GM21576 (cell line): ENCODE data around the gene RNPC3.

Source experiments
- ATAC-seq: cut with Tn5 transposase; IDR thresholded peaks from one replicate; pipeline ENCODE4 v1.9.1; 2021; ENCODE audit warnings: mild to moderate bottlenecking, moderate library complexity; ENCODE audit not compliant: unreplicated experiment

Gene RNPC3

GRCh38 chr1:103525607-103526507 is at the start of gene RNPC3:
TSS of gene RNPC3 (plus strand) at chr1:103525699. CDS start at chr1:103526071, 372 bp downstream.
- peak; percentile 80 for ATAC-seq

GRCh38 chr1:103477101-103477500 is 48.4 kb upstream of the RNPC3 start:
- ATAC-seq, result no peak

- ATAC-seq, result no peak
Observed at GRCh38 chr1:103489935-103490334, 35.6 kb upstream of the RNPC3 start.

- no peak for ATAC-seq
Observed at GRCh38 chr1:103492003-103492625, 33.4 kb upstream of the RNPC3 start.

- no peak for ATAC-seq
Observed at GRCh38 chr1:103496014-103496635, 29.4 kb upstream of the RNPC3 start.

GRCh38 chr1:103497404-103497803 is 28.1 kb upstream of the RNPC3 start:
- ATAC-seq, result no peak

- ATAC-seq, result no peak
Observed at GRCh38 chr1:103509250-103509649, 16.2 kb upstream of the RNPC3 start.

- no peak for ATAC-seq
Observed at GRCh38 chr1:103513711-103514110, 11.8 kb upstream of the RNPC3 start.

- peak; percentile 76 for ATAC-seq
Observed at GRCh38 chr1:103514920-103515503, 10.5 kb upstream of the RNPC3 start.

GRCh38 chr1:103516283-103516682 is 9.2 kb upstream of the RNPC3 start:
- ATAC-seq, result no peak

- ATAC-seq, result no peak
Observed at GRCh38 chr1:103516693-103517092, 8.8 kb upstream of the RNPC3 start.

- ATAC-seq, result peak; percentile 87
Observed at GRCh38 chr1:103517380-103518047, 8.0 kb upstream of the RNPC3 start.

- ATAC-seq, result no peak
Observed at GRCh38 chr1:103520822-103521221, 4.7 kb upstream of the RNPC3 start.

- ATAC-seq, result no peak
Observed at GRCh38 chr1:103523346-103523745, 2.2 kb upstream of the RNPC3 start.

GRCh38 chr1:103525114-103525606 is 339 bp upstream of the RNPC3 start:
- ATAC-seq, result peak; percentile 49

GRCh38 chr1:103527331-103527730 is 1.8 kb downstream of the RNPC3 start:
- ATAC-seq, result no peak

GRCh38 chr1:103529746-103530145 is 4.2 kb downstream of the RNPC3 start:
- no peak for ATAC-seq

GRCh38 chr1:103538226-103538625 is 12.7 kb downstream of the RNPC3 start:
- ATAC-seq, result no peak

GRCh38 chr1:103541431-103541830 is 15.9 kb downstream of the RNPC3 start:
- ATAC-seq, result no peak

- no peak for ATAC-seq
Observed at GRCh38 chr1:103546496-103546895, 21.0 kb downstream of the RNPC3 start.

GRCh38 chr1:103547840-103548239 is 22.3 kb downstream of the RNPC3 start:
- ATAC-seq, result no peak
